ENCODE measurements around the gene ENTHD1.

ENTHD1 gene

DNA sequence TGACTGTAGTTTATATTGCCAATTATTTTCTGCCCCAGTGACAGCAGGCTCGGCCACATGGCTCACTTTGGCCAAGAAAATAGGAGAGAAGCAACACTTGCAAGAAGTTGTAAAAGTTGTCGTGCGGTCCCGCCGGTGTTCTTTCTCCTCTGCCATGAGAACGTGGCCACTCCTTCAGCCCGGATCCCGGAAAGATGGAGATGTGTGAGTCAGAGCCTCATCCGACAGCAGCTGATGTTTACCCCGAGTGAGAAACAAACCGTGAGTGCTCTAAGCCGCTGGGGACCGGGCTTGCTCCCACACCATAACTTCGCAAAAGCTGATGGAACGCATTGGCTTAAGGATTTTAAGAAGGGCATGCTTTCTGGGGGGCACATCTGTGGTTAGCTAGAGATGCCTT lies 166.0 kb downstream of the ENTHD1 start:
- DNase-seq: no peak

GRCh38 chr22:39725351-39726035 lies 168.1 kb downstream of the ENTHD1 start:
- DNase-seq: no peak

DNA sequence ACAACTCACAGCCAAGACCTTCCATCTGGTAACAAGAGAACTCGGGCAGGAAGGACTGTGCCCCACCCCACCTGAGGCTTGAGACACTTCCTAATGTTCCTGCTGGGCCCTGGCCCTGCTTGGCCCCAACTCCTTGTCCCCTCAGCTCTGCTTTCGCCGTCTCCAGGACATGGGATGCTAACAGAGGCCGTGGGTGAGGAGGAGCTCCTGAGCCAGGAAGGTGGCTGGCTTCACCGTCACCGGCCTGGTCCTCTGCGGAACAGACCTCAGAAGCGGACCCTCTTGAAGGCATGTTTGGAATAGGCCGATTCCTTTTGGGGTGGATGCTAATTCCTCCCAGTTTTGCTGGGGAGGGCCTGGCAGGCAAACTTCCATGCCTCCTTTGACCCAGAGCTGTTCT lies 168.7 kb downstream of the ENTHD1 start:
- no peak for DNase-seq

GRCh38 chr22:39724390-39724789 lies 169.2 kb downstream of the ENTHD1 start:
- no peak for DNase-seq

GRCh38 chr22:39723899-39724351 lies 169.6 kb downstream of the ENTHD1 start:
- no peak for DNase-seq

DNA sequence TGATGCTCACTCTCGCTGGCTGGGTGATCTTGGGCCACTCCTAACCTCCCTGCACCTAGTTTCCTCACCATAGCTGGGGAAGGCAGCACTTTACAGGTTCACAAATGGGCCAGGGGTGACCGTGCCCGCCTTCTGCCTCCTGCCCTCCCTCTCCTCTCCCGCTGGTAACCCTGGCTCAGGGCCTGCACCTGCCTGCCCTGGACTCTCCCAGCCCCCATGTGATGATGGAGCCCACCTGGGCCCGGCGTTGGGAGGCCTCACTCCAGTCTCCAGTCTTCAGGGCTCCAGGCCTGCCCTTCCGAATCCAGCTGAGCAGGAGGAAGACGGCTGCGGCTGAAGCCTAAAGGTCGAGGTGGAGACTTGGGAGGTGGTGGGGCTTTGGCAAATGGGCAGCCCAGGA lies 170.1 kb downstream of the ENTHD1 start:
- no peak for DNase-seq

GRCh38 chr22:39722501-39722900 lies 171.1 kb downstream of the ENTHD1 start:
- DNase-seq: no peak

DNA sequence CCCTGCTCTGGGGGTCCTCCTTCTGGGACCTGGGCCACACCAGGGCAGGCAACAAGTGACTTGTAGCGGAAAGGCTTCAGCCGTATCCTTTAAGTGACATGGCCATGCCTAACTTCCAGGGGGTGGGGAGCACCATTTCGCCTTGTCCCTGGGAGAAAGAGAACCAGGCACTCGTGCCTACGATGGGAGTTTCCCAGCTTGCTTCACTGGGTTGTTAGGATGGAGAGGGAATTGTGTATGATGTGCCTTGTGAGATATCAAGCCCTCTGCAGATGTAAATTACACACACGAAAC lies 171.6 kb downstream of the ENTHD1 start:
- DNase-seq: no peak

GRCh38 chr22:39721206-39722031 lies 172.1 kb downstream of the ENTHD1 start:
- no peak for DNase-seq

DNA sequence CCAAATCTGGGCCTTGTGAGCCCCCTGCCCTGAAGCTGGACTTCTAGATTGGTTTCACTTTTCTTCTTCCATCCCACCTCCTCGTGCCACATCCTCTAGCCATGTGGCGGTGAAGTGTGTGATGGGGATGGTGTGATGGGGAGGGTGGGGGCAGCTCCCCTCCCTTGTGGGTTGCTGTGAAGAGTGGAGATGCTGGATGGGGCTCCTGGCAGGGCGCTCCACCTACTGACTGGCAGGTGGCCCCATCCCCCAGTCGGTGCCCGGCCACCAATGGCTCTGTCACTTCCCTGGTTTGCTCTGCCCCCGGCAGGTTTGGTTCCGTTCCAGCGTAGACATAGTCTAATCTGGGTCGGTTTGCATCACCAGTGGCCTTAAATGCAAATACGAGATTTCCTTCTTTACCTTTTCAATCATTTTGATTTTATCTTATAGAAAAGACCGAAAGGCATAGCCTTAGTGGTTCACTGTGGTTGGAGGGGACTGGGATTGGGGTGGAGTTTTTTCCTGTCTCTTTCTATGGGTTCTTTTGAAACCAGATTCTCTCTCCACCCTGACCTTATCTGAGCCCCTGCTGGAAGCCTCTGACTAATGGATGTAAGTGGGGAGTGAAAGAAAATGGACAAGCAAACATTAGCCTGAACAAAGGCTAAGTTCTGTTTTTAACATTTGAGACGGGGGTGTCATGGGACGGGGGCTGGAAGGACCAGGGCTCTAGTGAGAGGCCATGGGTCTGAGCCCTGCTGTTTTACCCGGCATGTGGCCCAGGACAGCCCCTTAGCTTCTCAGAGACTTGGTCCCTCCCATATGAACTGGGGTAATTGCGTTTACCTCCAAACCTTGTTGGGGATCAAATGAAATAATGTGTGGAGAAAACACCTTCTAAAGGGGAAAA lies 173.8 kb downstream of the ENTHD1 start:
- no peak for DNase-seq

DNA sequence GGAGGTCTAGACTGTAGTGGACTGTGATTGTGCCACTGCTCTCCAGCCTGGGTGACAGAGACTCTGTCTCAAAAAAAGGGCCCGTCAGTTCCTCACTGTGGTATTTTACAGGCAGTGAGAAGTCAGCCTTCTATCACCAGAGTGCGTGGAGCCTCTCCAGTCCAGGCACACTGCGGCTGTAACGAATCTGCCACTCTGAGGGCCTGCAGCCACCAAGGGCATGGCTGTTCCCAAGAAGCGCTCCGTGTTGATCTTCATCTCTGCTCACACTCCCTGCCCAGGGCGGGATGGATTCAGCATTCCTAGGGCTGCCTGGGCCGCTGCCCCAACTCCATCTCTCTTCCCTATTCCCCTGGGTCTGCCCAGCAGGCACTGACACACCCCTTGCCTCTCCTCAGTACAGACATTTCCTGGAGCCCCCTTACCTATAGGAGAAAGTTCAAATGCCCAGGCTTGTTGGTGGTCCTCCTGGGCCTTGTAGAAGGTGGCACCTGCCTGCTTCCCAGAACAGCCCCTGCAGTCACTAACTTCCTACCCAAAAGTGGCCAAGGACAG lies 174.6 kb downstream of the ENTHD1 start:
- DNase-seq: no peak

- no peak for DNase-seq
Measured at GRCh38 chr22:39718206-39718605, 175.4 kb downstream of the ENTHD1 start.

DNA sequence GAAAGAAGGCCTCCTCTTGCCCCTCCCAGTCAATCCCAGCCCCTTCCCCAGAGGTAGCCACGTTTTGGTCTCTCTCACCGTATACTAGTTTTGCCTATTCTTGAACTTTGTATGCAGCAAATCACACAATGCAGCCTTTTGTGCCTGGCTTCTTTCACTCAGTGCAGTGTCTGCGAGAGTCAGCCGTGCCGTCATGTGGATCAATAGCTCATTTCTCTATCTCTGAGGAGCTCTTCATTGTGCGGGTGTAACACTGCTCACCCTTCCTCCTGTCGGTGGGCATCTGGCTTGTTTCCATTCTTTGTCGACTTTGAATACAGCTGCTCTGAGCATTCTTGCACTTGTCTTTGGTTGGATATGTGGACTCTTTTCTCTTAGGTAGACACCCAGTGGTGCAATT lies 176.5 kb downstream of the ENTHD1 start:
- no peak for DNase-seq

DNA sequence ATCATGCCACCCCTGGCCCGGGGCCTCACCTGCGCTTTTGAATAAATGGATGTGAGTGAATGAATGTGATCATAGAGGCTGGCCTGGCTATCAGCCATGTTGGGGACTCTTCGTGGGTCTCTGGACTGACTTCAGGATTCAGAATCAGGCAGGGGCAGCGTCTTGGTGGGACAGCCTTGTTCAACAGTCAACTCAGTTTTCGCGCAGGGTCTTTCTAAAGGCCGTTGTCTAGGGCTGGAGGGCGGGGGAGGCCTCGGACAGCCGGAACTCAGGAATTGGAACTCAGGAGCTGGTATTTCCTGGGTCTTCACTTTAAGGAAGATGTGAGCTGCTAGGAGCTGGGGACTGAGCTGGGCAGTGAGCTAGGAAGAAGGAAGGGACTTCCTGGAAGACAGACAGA lies 177.0 kb downstream of the ENTHD1 start:
- DNase-seq: no peak

GRCh38 chr22:39715778-39716495 lies 177.6 kb downstream of the ENTHD1 start:
- no peak for DNase-seq

DNA sequence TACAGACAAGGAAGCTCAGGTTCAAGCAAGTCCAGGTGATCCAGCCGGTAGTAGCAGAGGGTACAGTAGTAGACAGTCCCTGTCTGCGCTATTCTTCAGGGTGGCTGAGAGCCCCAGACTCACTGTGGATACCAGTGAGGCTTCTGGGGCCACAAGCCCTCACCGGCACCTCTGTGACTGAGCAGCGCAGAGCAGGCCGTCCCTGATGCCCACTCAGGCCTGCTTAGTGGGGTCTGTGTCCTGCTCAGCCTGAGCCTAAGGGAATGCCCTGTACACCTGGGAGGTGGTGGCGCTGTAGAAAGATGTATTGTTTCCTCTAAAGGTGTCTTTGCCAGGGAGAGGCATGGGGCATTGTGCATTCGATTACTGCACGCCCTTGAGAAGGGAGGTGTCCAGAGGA lies 179.2 kb downstream of the ENTHD1 start:
- no peak for DNase-seq

- no peak for DNase-seq
Measured at GRCh38 chr22:39713799-39714290, 179.7 kb downstream of the ENTHD1 start.

- no peak for DNase-seq
Measured at GRCh38 chr22:39712751-39713525, 180.6 kb downstream of the ENTHD1 start.

DNA sequence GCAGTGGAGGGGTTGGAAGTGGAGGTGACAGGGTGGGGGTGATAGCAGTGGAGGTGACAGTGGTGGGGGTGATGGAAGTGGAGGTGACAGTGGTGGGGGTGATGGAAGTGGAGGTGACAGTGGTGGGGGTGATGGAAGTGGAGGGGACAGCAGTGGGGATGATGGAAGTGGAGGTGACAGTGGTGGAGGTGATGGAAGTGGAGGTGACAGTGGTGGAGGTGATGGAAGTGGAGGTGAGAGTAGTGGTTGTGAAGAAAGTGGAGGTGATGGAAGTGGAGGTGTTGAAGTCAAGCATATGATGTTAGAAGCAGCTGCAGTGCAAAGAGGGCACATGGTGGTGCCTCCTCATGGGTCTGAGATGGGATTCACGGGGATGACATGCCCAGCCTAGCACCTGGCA lies 181.5 kb downstream of the ENTHD1 start:
- no peak for DNase-seq

- DNase-seq: no peak
Measured at GRCh38 chr22:39710380-39711150, 183.0 kb downstream of the ENTHD1 start.

DNA sequence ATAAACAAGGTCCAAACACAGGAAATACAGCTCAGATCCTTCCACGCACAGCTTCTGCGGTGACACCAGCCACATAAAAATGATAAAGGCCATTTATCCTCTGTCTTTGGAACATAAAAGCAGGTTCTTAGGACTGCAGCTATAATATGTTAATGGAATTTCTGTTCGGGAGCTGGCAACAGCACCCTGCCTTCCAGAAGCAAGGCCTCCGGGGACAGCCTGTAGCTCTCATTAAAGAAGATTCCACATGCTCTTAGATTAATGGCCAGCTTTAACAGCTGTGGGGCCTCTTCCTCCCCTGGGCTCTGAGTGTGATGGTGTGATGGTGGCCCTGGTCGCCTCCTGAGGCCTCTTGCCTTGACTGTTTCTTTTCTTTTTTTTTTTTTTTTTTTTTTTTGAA lies 185.7 kb downstream of the ENTHD1 start:
- no peak for DNase-seq

Data from stimulated activated naive CD4-positive, alpha-beta T cell treated with Interleukin-2 at 50 U/mL for 16 hours (primary cell).